Stimulated activated naive CD8-positive, alpha-beta T cell treated with anti-CD3 and anti-CD28 coated beads, Interleukin-15, Interleukin-2, amounts not matched to agents 100 ng/mL and 50 ng/mL, for 24 hours (primary cell): ENCODE data around the gene LEFTY1.
"Not testable (repeated sequence)": the region's sequence is repeated elsewhere in the genome, so short reads cannot be mapped to it uniquely, and the experiment has no call there.

Source experiments
- H3K27ac Mint-ChIP-seq: one replicate; pipeline ENCODE4 v1.8.0; 2021; ENCODE audit warnings: mild to moderate bottlenecking, mixed read lengths
- H3K27me3 Mint-ChIP-seq: one replicate; pipeline ENCODE4 v1.8.0; 2021; ENCODE audit warnings: mixed read lengths
- H3K36me3 Mint-ChIP-seq: one replicate; pipeline ENCODE4 v1.8.0; 2021; ENCODE audit warnings: low read depth, mixed read lengths
- H3K4me1 Mint-ChIP-seq: one replicate; pipeline ENCODE4 v1.8.0; 2021; ENCODE audit warnings: low read depth, mixed read lengths
- H3K4me3 Mint-ChIP-seq: one replicate; pipeline ENCODE4 v1.8.0; 2021; ENCODE audit warnings: mild to moderate bottlenecking, mixed read lengths
- H3K9me3 Mint-ChIP-seq: one replicate; pipeline ENCODE4 v1.8.0; 2021; ENCODE audit warnings: mixed read lengths

LEFTY1 gene

GRCh38 chr1:225845571-225846259 lies 43.2 kb downstream of the LEFTY1 start:
- Mint-ChIP-seq H3K4me1 (peaks cover 36% of the 10 kb centered on the region), H3K27me3 (no peaks in the 10 kb centered on the region), H3K4me3 (no peak overlapping the region), H3K9me3 (no peaks in the 10 kb centered on the region), H3K27ac (no peak overlapping the region), H3K36me3 (no peaks in the 10 kb centered on the region)

GRCh38 chr1:225845097-225845496 lies 43.8 kb downstream of the LEFTY1 start:
- no peak overlapping the region for H3K27ac Mint-ChIP-seq
- H3K27me3 Mint-ChIP-seq, result no peaks in the 10 kb centered on the region
- peaks cover 30% of the 10 kb centered on the region for H3K4me1 Mint-ChIP-seq
- H3K36me3 Mint-ChIP-seq, result no peaks in the 10 kb centered on the region
- H3K4me3 Mint-ChIP-seq, result no peak overlapping the region
- no peaks in the 10 kb centered on the region for H3K9me3 Mint-ChIP-seq

DNA sequence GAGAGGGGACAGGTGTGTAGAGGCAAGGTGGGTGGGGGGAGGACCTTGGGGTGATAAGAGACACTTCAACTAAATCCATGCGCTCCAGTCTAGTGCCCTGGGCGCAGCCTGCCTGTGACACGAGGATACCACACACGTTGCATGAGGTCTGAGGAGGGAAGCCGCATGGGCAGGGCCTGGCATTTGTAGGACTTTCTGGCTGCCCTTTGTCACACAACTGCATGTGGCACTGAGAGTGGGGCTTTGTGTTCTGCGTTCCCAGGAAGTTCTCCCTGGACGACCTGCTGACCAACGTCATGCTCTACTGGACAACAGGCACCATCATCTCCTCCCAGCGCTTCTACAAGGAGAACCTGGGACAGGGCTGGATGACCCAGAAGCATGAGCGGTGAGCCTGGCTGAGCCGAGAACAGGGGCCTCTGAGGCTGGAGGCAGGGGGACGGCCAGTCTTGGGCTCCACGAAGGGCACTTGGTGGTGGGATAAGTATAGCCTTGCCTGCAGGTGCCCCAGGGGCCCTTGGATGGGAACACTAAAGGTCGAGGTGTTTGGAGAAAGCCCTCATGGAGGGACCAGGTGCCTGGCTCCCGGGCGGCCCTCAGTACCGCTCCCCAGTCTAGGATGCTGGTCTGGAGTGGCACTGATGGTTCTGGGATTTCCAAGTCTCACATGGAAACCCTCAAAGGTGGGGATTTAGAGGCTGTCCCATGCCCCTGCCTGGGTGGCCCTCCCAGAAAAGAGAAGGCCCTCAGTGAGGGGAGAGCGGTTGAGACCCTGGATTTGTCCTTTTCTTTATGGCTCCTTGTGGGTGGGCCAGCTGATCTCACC lies 44.5 kb downstream of the LEFTY1 start:
- Mint-ChIP-seq H3K9me3 (no peaks in the 10 kb centered on the region), H3K27me3 (no peaks in the 10 kb centered on the region), H3K4me1 (peaks cover 24% of the 10 kb centered on the region), H3K4me3 (no peak overlapping the region), H3K36me3 (no peaks in the 10 kb centered on the region), H3K27ac (no peak overlapping the region)

GRCh38 chr1:225843426-225843795 lies 45.5 kb downstream of the LEFTY1 start:
- no peak overlapping the region for H3K4me3 Mint-ChIP-seq
- peaks cover 15% of the 10 kb centered on the region for H3K4me1 Mint-ChIP-seq
- no peaks in the 10 kb centered on the region for H3K36me3 Mint-ChIP-seq
- H3K27ac Mint-ChIP-seq, result no peak overlapping the region
- no peaks in the 10 kb centered on the region for H3K9me3 Mint-ChIP-seq
- no peaks in the 10 kb centered on the region for H3K27me3 Mint-ChIP-seq

GRCh38 chr1:225842788-225843425 lies 46.0 kb downstream of the LEFTY1 start:
- no peaks in the 10 kb centered on the region for H3K9me3 Mint-ChIP-seq
- no peak overlapping the region for H3K4me3 Mint-ChIP-seq
- H3K27me3 Mint-ChIP-seq, result no peaks in the 10 kb centered on the region
- H3K36me3 Mint-ChIP-seq, result no peaks in the 10 kb centered on the region
- peaks cover 10% of the 10 kb centered on the region for H3K4me1 Mint-ChIP-seq
- H3K27ac Mint-ChIP-seq, result no peak overlapping the region

- H3K36me3 Mint-ChIP-seq, result no peaks in the 10 kb centered on the region
- H3K4me1 Mint-ChIP-seq, result peaks cover 5% of the 10 kb centered on the region
- no peak overlapping the region for H3K27ac Mint-ChIP-seq
- no peaks in the 10 kb centered on the region for H3K27me3 Mint-ChIP-seq
- no peaks in the 10 kb centered on the region for H3K9me3 Mint-ChIP-seq
- H3K4me3 Mint-ChIP-seq, result no peak overlapping the region
These were observed 46.9 kb downstream of the LEFTY1 start for GRCh38 chr1:225842074-225842473.

DNA sequence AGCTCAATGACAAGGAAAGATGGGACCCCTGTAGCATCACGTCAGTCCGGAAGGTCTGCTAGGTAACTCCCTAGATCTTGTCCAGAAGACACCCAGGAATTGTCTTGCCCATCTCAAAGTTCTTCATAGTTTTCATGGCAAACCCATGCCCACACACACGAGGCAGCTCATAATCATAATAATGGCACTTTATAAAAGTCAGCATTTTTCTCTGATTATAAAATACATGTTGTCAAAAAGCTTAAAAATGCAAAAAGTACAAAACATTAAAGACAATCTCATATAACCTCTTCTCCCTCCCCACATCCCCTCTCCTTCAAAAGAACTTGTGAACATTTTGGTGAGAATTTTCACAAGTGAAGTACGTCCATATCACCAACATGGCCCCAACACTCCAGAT lies 48.2 kb downstream of the LEFTY1 start:
- no peaks in the 10 kb centered on the region for H3K27me3 Mint-ChIP-seq
- no peaks in the 10 kb centered on the region for H3K36me3 Mint-ChIP-seq
- peak overlapping the region; percentile 8 for H3K27ac Mint-ChIP-seq
- peaks cover 3% of the 10 kb centered on the region for H3K4me1 Mint-ChIP-seq
- no peaks in the 10 kb centered on the region for H3K9me3 Mint-ChIP-seq
- H3K4me3 Mint-ChIP-seq, result no peak overlapping the region

GRCh38 chr1:225840223-225840610 lies 48.7 kb downstream of the LEFTY1 start:
- Mint-ChIP-seq H3K9me3 (no peaks in the 10 kb centered on the region), H3K36me3 (no peaks in the 10 kb centered on the region), H3K4me1 (peaks cover 3% of the 10 kb centered on the region), H3K4me3 (no peak overlapping the region), H3K27ac (no peak overlapping the region), H3K27me3 (no peaks in the 10 kb centered on the region)

DNA sequence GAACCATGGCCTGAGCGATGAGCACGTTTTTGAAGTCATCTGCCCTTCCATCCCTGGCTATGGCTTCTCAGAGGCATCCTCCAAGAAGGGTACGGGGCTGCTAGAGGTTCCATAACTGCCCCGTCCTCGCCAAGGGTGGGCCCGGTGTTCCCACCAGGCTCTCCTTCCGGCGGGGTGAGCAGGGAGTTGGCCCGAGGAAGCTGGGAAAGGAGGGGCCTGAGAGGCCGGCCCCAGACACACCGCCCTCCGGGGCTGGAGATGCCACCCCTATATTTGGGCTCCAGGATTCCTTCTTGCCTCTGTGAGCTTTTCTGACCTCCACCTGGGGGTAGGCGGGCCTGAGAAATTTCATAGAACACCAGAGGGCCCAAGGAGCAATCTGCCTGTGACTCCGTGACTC lies 50.2 kb downstream of the LEFTY1 start:
- peaks cover 3% of the 10 kb centered on the region for H3K4me1 Mint-ChIP-seq
- H3K9me3 Mint-ChIP-seq, result no peaks in the 10 kb centered on the region
- H3K27me3 Mint-ChIP-seq, result no peaks in the 10 kb centered on the region
- H3K27ac Mint-ChIP-seq, result no peak overlapping the region
- H3K4me3 Mint-ChIP-seq, result no peak overlapping the region
- H3K36me3 Mint-ChIP-seq, result no peaks in the 10 kb centered on the region

DNA sequence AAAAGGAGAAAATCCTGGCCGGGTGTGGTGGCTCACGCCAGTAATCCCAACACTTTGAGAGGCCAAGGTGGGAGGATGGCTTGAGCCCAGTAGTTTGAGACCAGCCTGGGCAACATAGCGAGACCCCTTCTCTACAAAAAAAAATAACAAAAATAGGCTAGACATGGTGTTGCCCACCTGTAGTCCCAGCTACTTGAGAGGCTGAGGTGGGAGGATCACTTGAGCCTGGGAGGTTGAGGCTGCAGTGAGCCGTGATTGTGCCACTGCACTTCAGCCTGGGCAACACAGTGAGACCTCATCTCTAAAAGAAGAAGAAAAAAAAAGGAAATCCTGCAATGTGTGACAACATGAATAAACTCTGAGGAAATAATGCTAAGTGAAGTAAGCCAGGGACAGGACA lies 52.6 kb downstream of the LEFTY1 start:
- H3K27ac Mint-ChIP-seq, H3K4me1 Mint-ChIP-seq, H3K9me3 Mint-ChIP-seq, H3K4me3 Mint-ChIP-seq, H3K27me3 Mint-ChIP-seq, H3K36me3 Mint-ChIP-seq: not testable (repeated sequence)
